Stimulated activated CD4-positive, alpha-beta T cell treated with anti-CD3 and anti-CD28 coated beads, Interleukin-15, amount 100 ng/mL, for 1 hour (primary cell): ENCODE measurements around the gene ZNF669.

ENCODE experiments used
- DNase-seq, 2 donors: peaks; one replicate each; pipeline ENCODE4 v3.0.0-alpha.2; 2020; ENCODE audit warnings: low read depth in 1 of 2, low spot score in 1 of 2

The ZNF669 gene

DNA sequence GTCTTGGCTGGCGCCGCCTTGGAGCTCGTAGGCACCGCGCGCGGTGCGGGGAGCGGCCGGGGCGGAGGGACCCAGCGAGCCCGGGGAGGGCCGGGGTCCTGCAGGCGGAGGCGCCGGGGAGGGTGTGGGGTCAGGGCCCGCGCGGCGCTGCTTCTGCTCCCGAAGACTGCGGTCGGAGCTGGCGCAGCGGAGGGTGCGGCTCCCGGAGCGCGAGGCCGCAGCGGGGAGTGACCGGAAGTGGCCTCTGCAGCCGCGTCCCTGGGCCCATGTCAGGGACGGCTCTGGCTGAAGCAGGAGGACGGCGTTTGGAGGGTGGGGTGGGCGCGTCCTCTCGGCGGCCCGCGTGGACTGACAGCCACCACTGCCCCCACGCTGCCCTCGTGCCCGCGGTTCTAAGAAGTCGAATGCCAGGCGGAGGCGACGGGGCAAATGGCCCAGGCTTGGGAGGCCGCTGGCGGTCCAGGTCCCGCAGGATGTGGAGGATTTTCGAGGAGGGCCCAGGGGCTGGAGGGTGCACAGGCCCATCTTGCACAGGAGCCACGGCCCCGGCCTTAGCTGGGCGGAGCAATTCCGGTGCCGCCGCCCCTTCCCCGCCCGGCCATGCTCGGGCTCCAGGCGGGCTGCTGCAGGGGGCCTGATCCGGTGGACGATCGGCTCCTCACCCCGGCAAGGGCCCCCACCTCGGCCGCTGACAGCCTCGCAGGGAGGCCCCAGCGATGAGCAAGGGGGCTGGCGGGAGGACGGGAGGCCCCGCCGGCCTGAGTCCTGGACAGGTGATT, 7.7 kb upstream of the ZNF669 start:
- DNase-seq: no peak

DNA sequence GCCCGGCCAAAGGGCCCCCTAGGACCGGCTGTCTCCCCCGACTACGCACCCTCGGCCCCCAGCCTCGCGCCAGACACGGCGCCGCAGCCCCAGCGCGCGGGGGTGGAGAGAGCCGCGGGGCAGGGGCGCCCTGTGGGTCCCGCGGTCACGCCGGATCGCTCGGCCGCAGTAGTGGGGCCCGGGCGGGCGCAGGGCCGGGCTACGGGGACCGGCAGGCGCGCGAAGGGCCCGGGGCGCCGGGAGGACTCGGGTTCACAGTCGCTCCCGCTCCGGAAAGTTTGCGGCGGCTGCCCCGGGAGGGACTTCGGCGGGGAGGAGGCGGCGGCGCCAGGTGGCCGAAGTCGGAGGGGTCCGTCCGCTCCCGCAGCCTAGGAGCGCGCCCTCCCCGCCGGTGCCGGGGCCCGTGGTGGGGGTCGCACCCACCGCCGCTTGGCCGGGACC, 7.1 kb upstream of the ZNF669 start:
- DNase-seq: no peak

DNA sequence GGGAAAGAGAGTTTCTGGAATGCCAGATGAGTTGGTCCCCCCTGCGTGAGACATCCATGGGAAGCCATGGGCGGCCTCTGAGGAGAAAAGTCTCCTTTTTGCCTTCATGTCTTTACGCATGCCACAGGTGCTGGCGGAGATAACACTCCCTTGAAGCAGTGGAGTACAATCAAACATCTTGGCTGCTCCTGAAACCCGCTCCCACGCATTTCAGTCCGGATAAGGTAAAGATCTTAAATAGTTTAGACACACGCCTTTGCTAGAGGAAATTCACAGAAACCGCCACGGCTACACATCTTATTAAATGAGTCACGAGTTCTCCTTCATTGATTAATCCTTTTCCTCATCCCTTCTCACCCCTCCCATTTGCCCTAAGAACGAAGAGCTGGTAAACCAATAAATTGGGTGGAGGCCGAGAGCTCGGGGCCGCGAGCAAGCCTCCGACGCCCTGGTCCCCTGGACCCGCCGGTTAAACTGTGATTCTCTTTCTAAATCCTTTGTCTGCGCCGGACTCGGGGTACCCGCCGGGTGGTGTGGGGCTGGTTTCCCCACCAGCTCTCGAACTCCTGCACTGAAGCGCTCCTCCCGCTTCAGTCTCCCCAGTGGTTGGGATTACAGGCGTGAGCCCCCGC, 6.6 kb upstream of the ZNF669 start:
- DNase-seq: no peak

DNA sequence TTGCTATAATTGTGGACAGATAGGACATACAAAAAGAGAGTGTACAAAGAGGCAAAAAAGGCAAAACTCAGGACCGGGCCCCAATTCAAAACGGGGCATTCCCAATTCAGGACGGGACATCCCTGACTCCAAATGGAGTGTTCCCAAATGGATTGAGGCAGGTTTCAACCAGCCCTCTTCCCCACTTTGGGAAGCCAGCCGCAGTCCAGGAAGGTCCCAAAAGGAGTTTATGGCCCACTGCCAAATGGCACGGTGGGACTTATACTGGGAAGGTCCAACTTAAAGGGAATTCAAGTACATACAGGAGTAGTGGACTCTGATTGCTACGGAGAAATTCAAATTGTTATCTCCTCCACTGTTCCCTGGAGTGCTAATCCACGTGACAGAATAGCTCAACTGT, 3.5 kb upstream of the ZNF669 start:
- no peak for DNase-seq

DNA sequence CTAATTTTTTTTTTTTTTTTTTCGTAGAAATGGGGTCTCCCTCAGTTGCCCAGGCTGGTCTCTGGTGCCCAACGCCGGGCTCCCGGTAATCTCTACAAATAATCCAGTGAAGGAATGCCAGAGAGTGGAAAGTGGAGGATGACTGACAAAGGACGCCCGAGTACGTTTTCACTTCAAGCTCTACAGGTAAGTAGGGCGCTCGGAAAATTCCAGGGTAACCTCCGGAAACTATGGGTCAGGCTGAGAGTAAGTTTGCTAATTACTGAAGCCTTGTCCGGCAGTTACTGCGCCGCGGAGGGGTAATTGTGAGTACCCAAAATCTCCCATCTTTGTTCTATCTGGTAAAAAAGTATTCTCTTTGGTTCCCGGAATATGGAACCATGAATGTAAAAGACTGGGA, 1.8 kb upstream of the ZNF669 start:
- no peak for DNase-seq

DNA sequence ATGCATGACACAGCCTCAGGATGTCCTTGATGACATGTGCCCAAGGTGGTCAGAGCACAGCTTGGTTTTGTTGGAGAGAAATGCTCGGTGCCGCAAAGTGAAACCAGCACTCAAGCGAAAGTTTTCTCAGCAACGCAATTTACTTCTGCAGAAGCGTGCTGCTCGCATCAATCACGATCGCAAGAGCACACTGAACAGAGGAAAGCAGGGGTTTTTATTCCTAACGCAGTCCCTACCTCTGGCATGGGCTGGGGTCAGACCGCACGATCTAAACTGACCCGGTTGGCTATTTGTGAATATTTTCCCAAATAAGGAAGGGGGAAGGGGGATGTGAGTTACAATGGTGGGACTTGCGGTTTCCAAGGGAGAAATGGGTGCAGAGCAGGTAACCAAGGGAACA, 809 bp upstream of the ZNF669 start:
- no peak for DNase-seq

DNA sequence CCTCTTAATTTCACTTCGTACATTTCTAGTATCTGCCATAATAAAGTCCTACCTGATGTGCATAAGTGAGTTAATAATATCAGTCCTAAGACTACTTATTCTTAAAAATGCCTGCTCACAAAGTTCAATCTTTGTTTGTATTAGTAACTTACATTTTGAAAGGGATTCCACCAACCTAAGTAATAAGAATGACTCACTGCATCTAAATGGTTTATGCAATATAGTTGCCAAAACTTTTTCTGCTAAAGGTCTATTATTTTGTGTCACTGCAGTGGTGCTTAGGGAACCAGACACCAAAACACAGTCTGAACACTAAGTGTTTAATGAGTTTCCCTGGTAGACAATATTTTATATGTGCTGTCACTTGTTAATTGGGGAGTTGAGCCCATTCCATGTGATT, 1.8 kb downstream of the ZNF669 start:
- no peak for DNase-seq

DNA sequence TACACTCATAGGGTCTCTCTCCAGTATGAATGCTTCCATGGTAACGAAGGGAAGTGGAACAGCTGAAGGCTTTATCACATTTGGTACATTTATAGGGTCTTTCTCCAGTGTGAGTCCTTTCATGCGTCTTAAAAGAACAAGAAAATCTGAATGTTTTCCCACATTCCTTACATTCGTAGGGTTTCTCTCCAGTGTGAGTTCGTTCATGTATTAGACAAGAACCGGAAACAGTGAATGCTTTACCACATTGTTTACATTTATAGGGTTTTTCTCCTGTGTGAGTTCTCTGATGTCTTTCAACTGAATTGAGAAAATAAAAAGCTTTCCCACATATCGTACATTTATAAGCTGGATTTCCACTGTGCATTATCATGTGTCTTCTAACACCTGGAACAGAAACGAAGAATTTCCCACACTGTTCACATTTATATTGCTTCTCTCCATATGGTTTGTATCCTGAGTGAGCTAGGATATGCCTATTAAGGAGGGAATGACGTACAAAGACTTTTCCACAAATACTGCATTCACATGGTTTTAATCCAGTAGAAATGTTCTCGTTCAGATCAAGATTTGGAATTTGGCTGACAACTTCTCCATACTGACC, 3.4 kb downstream of the ZNF669 start:
- DNase-seq: no peak

DNA sequence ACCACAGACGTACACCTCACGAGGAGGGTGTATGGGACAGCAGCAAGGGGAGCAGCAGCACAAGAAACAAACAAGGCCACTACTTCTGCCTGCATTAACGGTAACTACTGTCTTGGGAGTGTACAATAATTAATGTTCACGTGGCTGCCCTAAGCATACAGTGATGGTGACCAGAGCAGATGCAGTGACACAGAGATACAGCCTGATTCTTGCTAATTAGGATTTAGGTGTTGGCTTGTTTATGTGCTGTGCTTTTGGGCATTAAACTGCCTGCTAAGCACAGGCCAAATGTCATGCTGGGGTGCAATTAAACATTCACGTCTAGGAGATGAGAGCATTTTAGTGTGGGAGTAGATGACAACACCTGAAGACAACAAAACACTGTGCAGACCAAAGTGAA, 7.2 kb downstream of the ZNF669 start:
- no peak for DNase-seq

DNA sequence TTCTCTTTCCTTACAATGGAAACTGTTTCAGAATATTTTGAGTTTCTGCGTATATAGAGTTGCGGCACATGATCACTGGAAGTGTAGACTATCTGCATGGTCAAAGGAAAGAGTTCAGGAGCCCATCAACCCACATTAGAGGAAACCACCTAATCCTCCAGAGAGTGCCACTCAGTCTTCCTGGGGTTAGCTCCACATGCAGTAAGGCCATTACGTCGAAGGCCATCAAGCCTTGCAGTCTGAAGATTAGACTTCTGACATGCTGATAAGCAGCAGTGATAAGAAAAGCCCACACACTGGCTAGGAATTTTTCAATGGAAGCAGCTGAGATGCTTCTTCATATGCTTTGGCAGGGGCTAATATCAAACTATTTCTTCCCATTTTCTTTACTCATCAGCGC, 7.6 kb downstream of the ZNF669 start:
- DNase-seq: no peak

DNA sequence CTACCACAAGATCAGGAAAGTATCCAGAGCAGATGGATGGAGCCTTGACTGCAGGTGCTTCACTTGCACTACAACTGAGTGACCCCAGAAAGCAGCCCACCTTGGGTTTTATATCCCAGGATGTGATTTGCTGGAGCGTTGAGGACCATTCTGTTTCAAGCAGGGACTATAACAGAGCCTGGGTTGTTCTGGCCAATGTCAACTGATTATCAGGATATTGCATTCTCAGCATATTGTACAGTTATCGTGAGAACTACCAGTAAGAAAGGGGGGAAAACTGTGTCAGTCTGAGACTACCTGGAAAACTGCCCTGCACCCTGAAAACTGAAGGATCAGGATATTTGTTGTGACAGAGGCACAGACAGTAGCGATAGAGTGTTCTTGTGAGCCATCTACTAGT, 8.0 kb downstream of the ZNF669 start:
- no peak for DNase-seq

DNA sequence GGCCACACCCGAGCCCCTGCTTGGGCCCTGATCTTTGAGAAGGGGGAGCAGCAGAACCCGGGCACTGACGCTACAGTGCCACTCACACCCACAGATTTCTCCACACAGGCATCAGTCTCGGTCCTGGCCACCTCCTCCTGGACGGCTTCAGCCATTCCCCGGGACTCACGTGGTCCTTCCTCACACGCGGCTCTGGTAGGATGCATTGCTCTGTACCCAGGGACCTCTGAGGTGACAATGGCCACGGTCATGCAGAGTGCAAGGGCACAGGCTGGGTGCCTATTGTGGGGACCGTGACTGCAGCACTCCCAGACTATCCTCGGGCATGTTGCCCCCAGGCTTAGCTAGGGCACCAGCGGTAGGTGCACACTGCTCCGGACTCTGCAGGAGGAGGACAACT, 13.7 kb downstream of the ZNF669 start:
- DNase-seq: no peak

DNA sequence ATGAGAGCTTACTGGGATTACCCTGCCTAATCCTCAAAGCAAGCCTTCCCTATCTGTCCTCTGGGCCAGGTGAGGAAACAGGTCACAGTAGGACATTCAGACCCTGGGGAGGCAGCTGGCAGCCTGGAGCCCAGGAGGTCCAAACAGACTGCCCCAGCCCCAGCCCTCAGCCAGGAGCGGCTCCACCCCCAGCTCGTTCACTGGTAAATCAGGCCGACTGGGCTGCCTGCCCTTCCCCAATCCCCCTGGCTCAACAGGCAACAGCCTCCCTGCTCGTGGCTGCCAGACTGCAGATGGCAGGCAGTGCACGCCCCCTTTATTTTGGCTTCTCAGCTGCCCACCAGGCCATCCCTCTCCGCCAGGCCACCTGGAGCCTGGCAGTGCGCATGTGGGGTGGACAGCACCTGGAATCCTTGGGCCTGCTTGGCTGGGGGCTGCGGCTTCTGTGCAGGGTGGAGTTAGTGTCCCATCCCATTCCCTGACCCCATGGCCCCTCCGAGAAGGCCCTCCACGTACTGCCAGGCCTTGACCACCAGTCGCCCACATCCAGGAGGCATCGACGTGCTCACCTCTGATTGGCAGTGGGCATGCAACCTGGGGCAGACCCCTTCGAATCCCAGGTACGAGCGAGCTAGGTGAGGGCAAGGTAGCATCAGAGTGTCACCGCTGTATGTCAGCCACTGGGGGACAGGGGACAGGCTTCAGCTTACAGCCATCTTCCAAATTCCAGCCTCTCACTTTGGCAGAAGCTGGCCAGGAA, 14.4 kb downstream of the ZNF669 start:
- DNase-seq: no peak

DNA sequence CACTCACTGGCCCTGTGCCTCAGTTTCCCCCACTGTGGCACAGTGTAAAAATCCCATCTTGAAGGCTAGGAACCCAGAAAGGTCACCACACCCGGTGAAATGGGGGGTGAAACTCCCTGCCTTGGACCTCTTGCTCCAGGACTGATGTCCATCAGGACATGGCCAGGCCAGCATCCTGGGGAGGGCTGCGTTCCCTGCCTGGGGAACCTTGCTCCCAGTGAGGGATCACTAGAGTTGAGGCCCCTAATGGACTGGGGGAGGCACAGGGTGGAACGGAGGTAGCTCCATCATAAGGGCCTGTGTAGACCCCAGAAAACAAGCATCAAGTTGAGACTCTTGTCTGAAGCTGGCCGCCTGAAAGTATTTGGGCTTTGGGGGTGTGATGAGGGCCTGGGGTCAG, 15.2 kb downstream of the ZNF669 start:
- no peak for DNase-seq

DNA sequence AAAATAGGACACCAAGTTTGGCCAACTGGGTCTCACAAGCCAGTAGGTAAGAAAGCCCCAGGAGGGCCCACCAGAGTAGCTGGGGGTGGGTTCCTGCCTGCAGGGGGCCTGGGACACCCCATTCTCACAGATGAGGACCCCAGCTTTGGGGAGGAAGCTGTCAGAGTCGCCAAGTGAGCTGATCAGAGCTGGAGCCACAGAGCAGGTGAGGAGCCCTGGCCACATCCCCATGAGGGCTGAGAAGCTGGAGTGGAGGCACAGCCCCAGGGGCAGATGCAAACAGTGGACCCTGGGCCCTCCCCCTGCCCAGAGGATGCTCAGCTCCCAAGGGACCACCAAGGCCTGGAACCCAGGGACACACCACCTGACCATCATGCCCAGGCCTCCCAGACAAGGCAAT, 16.9 kb downstream of the ZNF669 start:
- DNase-seq: no peak

DNA sequence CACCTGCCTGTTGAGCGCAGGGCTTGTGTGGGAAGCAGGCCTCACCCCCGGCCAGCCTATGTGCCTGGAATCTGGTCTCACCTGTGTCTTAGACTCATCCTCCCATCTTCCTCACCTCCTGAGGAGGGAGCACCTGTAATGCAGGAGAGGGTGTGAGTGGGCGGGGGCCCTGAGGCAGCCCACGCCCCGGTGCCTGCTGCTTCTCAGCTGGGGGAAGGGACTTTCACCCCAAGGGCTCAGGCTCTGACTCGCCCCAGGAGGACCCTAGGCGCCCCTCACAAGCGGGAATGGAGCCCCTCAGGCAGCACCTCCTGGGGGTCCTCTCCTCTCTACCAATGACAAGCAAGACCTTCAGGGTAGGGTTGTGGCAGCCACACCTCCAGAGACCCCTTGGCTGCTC, 18.8 kb downstream of the ZNF669 start:
- no peak for DNase-seq

DNA sequence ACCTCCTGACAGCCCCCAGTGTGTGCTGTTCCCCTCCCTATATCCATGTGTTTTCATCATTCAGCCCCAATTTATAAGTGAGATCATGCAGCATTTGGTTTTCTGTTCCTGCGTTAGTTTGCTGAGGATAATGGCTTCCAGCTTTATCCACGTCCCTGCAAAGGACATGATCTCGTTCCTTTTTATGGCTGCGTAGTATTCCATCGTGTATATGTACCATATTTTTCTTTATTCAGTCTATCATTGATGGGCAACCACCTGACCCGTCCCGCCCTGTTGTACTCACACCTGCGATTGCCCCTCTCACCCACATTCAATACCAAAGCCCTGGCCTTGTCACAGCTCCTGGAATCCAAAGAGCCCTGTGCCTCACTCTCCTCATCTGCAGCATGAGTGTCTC, 19.4 kb downstream of the ZNF669 start:
- no peak for DNase-seq

DNA sequence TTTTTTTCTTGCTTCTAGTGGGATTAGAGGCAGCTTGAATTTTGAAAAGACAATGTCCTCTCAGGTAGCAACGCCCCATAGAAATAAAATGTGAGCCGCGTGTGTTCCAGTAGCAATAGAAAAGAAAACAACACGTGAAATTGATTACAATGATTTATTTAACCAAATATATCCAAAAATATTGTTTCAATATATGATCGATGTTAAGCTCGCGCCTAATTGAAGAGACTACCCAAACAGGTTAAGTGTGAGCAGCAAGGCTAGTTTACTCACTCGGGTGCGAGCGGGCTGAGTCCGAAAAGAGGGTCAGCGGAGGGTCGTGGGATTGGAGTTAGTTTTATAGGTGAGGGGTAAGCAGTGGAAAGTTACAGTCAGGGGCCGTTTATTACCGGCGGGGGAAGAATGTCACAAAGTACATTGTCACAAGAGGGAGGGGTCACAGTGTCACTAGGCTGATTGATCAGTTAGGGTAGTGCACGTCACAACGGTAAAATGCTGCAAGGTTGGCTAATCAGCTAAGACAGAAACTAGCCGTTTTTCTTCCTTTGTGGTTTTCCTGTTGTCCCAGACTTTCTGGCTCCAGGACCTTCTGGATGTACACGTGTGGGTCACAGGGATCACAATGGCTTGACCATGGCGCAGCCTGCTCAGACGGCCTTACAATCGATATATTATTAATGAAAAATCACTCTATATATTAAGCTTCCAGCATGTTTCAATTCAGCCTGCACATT, 24.8 kb downstream of the ZNF669 start:
- no peak for DNase-seq

DNA sequence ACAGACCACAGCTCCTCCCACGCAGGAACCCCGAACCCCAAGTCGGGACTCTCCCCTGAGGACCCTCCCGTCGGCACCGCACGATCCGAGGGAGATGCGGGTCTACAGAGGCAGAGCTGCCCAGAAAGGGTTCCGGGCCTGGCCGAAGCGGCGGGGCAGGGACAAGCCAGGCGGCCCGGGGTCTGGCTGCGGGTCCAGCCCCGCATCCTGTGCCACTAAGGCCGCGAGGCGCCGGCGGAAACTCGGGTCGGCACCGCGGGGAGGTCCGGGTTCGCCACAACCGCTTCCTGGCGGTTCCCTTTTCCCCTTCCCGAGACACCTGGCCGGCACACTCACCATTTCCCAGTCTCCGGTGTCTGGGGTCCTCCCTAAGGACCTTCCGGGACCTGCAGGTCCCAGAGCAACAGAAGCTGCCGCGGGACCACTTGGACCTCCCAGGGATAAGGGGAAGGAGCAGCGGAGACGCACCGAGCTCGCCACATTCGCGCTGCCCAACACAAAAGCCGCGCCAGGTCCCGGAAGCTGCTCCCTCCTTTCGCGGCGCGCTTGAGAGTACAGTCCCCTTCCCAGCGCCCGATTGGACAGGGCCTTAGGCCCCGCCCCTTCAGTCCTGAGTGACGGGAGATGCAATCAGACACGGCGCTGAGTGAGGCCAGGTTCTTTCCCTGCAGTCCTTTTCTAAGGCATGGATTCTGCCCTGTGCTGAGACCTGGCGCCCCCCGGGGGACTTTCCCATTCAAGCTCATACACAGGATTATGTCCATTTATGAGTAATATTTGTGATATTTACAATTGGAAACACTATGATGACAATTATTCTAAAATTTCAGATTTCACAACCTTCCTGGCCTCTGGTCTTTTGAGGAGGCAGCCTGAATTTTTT, 25.7 kb downstream of the ZNF669 start, which contains the start of gene ZNF670:
Gene ZNF670, minus strand, starts transcription at position 554 of the 883 bp plus-strand sequence. Its CDS starts 215 bp downstream, at position 339.
- peak; percentile 57 to 83 for DNase-seq

DNA sequence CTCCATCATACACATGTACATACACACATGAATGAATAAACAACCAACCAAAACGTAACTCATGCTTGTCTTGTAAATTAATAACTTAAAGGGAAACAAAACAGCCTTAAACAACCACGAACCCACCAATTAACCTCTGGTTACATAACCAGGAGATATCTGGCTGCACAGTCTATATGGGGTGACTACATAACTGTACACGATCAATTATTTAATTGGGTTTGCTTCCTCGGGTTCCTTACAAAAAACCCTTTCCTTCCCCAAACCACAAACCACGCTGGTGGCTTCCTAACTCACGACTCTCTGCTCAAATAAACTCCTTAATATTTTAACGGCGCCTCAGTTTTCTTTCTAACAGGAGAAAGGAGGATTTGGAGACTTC, 26.3 kb downstream of the ZNF669 start:
- no peak for DNase-seq
